Hepatocyte (in vitro differentiated cells): ENCODE results near the gene TAT. TPM values are rescaled to one million over a fixed set of nuclear protein-coding genes. Genes with fewer than 3 reads are reported as not detected.

Source experiments
- DNase-seq: peaks from one replicate; pipeline ENCODE4 v3.0.0-alpha.2; 2016; ENCODE audit warnings: low spot score
- H2AFZ ChIP-seq: fragments of 200-600 bp; sonication (generic); 2 replicates; pipeline ENCODE4 v1.6.0; 2016; ENCODE audit warnings: antibody characterized with exemption, mild to moderate bottlenecking
- H3K27ac ChIP-seq: fragments of 200-600 bp; sonication (generic); 2 replicates; pipeline ENCODE4 v1.5.1; 2016; ENCODE audit warnings: mild to moderate bottlenecking
- H3K27me3 ChIP-seq: fragments of 200-600 bp; sonication (generic); 2 replicates; pipeline ENCODE4 v1.6.1; 2016
- H3K36me3 ChIP-seq: fragments of 200-600 bp; sonication (generic); replicated peaks from 2 replicates; pipeline ENCODE4 v1.5.1; 2016; ENCODE audit warnings: low read depth; ENCODE audit not compliant: insufficient read depth
- H3K4me1 ChIP-seq: fragments of 200-600 bp; sonication (generic); 2 replicates; pipeline ENCODE4 v1.5.1; 2016; ENCODE audit warnings: mild to moderate bottlenecking, moderate library complexity; ENCODE audit not compliant: insufficient read depth
- H3K4me2 ChIP-seq: fragments of 200-600 bp; sonication (generic); 2 replicates; pipeline ENCODE4 v1.6.0; 2016
- H3K4me3 ChIP-seq: fragments of 200-600 bp; sonication (generic); 2 replicates; pipeline ENCODE4 v1.5.1; 2016; ENCODE audit warnings: mild to moderate bottlenecking
- H3K79me2 ChIP-seq: fragments of 200-600 bp; sonication (generic); 2 replicates; pipeline ENCODE4 v1.6.0; 2017; ENCODE audit warnings: mild to moderate bottlenecking
- H3K9me2 ChIP-seq: fragments of 200-600 bp; sonication (generic); replicated peaks from 2 replicates; pipeline ENCODE4 v1.6.0; 2017; ENCODE audit warnings: mild to moderate bottlenecking; ENCODE audit not compliant: insufficient read depth
- H3K9me3 ChIP-seq: fragments of 200-600 bp; sonication (generic); 2 replicates; pipeline ENCODE4 v1.5.1; 2016; ENCODE audit warnings: low read depth, mild to moderate bottlenecking
- H4K20me1 ChIP-seq: fragments of 200-600 bp; sonication (generic); 2 replicates; pipeline ENCODE4 v1.6.0; 2016; ENCODE audit warnings: mild to moderate bottlenecking; ENCODE audit not compliant: insufficient read depth, poor library complexity, severe bottlenecking
- EZH2 ChIP-seq: fragments of 200-600 bp; sonication (generic); IDR thresholded peaks from 2 replicates; pipeline ENCODE4 v1.6.1; 2016; ENCODE audit warnings: antibody characterized with exemption, mild to moderate bottlenecking, borderline replicate concordance
- EZH2phosphoT487 ChIP-seq: fragments of 200-600 bp; sonication (generic); IDR thresholded peaks from one replicate; pipeline ENCODE4 v1.6.1; 2018; ENCODE audit warnings: antibody characterized with exemption, mild to moderate bottlenecking, low read depth, moderate library complexity; ENCODE audit not compliant: unreplicated experiment, severe bottlenecking
- WGBS: methylation state at CpG from one replicate; pipeline ENCODE4 v1.1.6; 2016; ENCODE audit warnings: low lambda C conversion rate; ENCODE audit errors: missing lambda C conversion rate; 5-methylcytosine and 5-hydroxymethylcytosine counted together
- polyA plus RNA-seq: library from polyadenylated mRNA; unstranded; fragments of >200 nt; fragmentation: Nextera tagmentation; extraction: Ambion mirVana; gene quantifications from 2 replicates; pipeline ENCODE4 v1.2.1, GENCODE V29; 2016
- total RNA-seq: library from RNA; depleted of rRNA; stranded (reverse); fragments of >200 nt; gene quantifications from 2 replicates; pipeline ENCODE4 v1.2.3, GENCODE V29; 2014
- TF ChIP-seq, protein P1 (sequence below): fragments of 200-600 bp; sonication (generic); IDR thresholded peaks from 2 replicates; pipeline ENCODE4 v1.5.1; 2016; ENCODE audit warnings: antibody characterized with exemption, mild to moderate bottlenecking; ENCODE audit not compliant: poor library complexity

Gene TAT
- total and polyA plus RNA-seq, 2 experiments from 2014 or later: 2.8 to 4.2 TPM

DNA sequence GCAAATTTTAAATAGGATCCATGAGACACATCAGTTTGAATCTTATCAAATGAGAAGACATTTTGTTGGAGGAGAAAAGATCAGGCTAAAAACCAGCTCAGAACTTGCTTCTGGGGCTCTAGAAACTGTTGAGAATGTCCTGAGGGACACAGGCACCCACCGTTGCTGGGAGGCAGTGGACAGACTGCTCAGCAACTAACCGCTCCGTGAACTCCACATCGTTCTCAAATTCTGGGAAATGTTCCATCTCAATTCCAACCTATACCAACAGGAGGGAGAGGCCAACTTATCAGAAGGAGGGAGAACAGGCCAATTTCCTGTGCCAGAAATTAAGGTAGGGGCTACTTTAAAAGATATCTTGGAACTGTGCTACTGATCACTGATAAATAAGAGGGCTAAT lies 8.3 kb downstream of the TAT start:
- H3K27ac ChIP-seq: no peak overlapping the region
- DNase-seq: no peak
- peaks cover 15% of the 10 kb centered on the region for H3K4me1 ChIP-seq
- no peak overlapping the region for H2AFZ ChIP-seq
- no peak for TF ChIP-seq EZH2
- TF ChIP-seq, protein P1, sequence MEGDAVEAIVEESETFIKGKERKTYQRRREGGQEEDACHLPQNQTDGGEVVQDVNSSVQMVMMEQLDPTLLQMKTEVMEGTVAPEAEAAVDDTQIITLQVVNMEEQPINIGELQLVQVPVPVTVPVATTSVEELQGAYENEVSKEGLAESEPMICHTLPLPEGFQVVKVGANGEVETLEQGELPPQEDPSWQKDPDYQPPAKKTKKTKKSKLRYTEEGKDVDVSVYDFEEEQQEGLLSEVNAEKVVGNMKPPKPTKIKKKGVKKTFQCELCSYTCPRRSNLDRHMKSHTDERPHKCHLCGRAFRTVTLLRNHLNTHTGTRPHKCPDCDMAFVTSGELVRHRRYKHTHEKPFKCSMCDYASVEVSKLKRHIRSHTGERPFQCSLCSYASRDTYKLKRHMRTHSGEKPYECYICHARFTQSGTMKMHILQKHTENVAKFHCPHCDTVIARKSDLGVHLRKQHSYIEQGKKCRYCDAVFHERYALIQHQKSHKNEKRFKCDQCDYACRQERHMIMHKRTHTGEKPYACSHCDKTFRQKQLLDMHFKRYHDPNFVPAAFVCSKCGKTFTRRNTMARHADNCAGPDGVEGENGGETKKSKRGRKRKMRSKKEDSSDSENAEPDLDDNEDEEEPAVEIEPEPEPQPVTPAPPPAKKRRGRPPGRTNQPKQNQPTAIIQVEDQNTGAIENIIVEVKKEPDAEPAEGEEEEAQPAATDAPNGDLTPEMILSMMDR: no peak
- TF ChIP-seq EZH2phosphoT487: no peak
- 82% methylated on average over 4 of the region's 4 CpGs for WGBS
- H3K36me3 ChIP-seq: no peaks in the 10 kb centered on the region
- no peaks in the 10 kb centered on the region for H3K9me2 ChIP-seq
- no peak overlapping the region for H3K4me3 ChIP-seq
- no peaks in the 10 kb centered on the region for H3K79me2 ChIP-seq
- no peaks in the 10 kb centered on the region for H4K20me1 ChIP-seq
- no peak overlapping the region for H3K4me2 ChIP-seq
- no peaks in the 10 kb centered on the region for H3K9me3 ChIP-seq
- no peaks in the 10 kb centered on the region for H3K27me3 ChIP-seq

DNA sequence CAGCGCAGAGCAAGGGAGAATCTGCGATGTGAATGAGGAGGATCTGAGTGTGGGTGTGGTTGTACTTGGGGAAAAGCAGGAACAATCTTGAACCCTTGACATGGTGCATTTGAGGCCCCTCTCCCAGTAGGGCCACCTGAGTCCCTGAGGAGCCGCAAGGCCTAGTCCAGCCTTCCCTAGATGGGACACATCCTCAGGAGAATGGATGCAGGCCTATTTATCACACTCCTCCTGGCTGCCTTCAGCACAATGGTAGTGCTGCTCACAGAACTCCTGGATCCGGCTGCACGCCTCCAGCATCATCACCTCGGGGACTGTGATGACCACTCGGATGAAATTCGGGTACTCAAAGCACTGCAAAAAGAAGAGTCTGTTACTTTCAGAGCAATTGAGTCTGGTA lies 9.0 kb downstream of the TAT start:
- no peak overlapping the region for H3K27ac ChIP-seq

DNA sequence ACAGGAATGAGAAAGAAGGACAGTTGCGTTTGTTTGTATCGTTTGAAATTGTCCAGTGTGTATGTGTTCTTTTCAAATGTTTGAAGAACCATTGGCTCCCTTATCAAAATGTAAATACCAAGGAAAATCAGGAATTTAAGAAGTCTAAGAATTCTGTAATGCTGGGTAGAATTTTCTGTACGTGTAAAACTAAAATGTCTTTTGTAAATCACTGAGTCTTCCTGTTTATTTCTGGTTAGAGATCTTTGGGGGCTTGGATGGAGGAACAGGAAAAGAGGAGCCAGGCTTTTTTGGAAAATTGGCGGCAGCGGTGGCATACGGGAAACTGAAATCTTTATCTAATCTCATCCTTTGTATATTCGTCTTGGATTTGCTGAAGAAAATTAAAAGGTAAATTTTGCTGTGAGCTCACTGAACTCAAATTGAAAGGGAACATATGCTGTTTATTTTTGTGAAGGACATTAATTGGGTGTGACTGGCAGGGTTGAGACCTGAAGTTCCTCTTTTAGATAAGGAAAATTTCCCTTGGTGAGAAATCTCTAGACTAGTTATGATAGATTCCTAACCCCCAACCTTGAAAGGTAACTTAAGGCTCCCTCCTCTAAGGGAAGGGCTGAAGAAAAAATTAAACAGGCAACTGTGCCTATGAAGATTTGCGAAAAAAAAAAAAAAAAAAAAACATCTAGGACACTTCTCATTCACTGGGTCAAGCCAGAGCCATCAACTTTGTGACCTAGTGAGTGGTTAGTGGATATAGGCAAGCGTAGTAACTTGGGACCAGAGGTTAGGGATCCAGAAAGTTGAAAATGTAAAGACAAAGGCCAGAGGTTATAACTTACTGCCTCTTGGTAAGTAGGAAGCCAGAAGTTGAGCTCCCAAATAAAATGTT lies 10.8 kb downstream of the TAT start:
- Histone ChIP-seq H3K9me2 (no peaks in the 10 kb centered on the region), H3K79me2 (peaks cover 2% of the 10 kb centered on the region), H4K20me1 (no peaks in the 10 kb centered on the region), H3K27me3 (no peaks in the 10 kb centered on the region), H3K36me3 (no peaks in the 10 kb centered on the region), H3K27ac (peak overlapping the region; percentile 90), H3K4me1 (peaks cover 12% of the 10 kb centered on the region), H2AFZ (peak overlapping the region; percentile 90), H3K4me2 (peak overlapping the region; percentile 76), H3K4me3 (no peak overlapping the region), H3K9me3 (no peaks in the 10 kb centered on the region)
- 41% methylated on average over 9 of the region's 9 CpGs for WGBS
- no peak for TF ChIP-seq EZH2
- TF ChIP-seq, protein P1: no peak
- no peak for TF ChIP-seq EZH2phosphoT487
- DNase-seq: no peak

More for the DNA sequence above, 9.0 kb downstream of the TAT start:
- Histone ChIP-seq H3K79me2 (peaks cover 2% of the 10 kb centered on the region), H3K36me3 (no peaks in the 10 kb centered on the region), H3K27me3 (no peaks in the 10 kb centered on the region), H2AFZ (no peak overlapping the region), H3K9me2 (no peaks in the 10 kb centered on the region), H3K4me2 (no peak overlapping the region), H3K4me1 (peaks cover 15% of the 10 kb centered on the region), H3K4me3 (no peak overlapping the region), H3K9me3 (no peaks in the 10 kb centered on the region), H4K20me1 (no peaks in the 10 kb centered on the region)
- TF ChIP-seq, protein P1: no peak
- TF ChIP-seq EZH2 (no peak), EZH2phosphoT487 (no peak)
- WGBS: 93% methylated on average over 8 of the region's 8 CpGs
- DNase-seq: no peak
